ENCODE data around the gene CLDN9.
"Not testable (repeated sequence)": the region's sequence is repeated elsewhere in the genome, so short reads cannot be mapped to it uniquely, and the experiment has no call there.

The CLDN9 gene

DNA sequence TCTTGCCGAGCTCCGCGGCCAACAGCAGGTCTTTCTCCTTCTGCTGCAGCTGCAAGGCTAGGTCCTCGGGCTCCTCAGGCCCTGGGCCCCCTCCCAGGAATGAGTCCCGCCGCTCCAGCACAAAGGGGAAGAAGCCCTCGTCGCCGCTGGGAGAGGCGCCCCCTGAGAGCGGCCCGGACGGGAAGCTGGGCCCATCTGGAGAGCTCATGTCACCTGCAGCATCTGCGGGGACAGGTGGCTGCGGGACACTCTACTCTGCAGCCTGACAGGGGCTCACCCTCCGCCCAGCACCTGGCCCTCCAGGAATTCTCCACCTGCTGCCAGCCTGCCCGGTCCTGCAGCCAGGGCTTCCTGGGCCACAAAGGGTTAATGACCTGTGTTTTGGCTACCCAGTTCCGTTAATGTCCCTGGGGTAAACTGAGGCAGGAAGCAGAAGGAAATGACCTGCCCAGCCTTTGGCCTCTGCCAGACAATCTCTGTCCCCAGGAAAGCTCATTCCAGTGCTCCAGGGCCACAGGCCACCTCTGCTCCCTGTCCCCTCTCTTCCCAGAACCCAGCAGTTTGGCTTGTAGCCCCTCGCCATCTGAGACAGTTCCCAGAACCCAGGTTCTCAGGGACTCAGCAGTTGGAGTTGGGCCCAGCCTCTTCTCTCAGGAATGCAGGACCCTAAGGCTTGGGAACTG is 22.7 kb downstream of the CLDN9 start:
- DNase-seq: no peak

DNA sequence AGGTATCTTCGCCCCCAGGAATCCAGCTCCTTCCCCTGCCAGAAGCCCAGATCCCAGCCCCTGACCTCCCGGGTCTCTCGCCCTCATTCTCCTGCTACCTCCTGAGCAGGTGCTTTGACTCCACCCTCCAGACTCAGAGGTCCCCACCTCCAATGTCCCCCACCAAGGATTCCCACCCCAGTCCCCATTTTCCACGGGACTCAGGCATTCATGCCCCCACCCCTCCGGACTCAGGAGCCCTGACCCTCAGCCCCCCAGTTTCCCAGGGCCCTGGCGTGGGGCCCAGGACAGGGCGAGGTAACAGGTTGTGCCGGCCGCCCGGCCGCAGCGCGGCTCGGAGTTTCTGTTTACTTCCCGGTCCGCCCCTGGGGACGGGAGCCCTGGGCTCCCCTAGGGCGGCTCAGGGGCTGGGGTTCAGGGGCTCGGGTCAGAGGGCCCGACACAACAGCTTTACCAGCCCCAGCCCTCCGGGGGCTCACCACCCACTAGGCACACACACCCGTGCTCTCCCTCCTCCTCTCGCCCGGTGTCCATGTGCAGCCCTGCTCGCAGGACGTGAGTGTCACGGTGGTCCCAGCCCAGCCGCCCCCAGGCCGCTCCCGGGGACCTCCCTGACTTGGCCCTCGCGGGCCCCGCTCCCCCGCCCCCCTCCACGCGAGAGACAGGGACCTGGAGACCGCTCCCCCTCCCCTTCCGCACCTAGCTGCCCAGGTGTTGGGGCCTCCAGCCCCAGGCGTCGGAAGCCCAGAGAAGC is 23.4 kb downstream of the CLDN9 start:
- DNase-seq: no peak

DNA sequence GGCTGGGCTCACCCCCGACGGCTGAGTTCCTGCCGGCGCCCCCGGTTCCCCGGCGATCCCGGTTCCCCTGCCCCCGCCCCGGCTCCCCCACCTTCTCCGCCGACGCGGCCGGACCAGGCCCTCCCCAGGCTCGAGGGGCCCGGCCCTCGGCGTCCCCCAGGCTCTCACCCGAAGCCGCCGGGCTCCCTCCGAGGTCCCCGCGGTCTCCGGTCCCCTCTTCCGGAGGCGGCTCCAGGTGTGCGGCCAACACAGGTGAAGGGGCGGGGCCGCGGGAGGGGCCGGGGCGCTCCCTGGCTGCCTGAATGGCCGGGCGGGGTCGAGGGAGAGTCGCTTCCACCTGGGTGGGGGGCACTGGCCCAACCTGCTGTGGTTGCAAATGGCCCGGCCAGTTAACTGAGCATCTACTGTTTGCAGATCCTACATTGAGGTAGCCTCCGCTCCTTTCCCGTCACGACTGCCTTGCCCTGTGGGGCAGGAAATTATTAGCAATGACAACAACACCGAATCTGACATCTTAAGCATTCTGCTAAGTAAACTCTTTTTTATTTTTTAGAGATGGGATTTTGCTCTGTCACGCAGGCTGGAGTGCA is 24.1 kb downstream of the CLDN9 start, which contains the start of gene BICDL2:
Gene BICDL2 (minus strand): TSS at position 219 of the 590 bp plus-strand sequence. CDS start 1,448 bp downstream, outside the sequence.
- DNase-seq: no peak

DNA sequence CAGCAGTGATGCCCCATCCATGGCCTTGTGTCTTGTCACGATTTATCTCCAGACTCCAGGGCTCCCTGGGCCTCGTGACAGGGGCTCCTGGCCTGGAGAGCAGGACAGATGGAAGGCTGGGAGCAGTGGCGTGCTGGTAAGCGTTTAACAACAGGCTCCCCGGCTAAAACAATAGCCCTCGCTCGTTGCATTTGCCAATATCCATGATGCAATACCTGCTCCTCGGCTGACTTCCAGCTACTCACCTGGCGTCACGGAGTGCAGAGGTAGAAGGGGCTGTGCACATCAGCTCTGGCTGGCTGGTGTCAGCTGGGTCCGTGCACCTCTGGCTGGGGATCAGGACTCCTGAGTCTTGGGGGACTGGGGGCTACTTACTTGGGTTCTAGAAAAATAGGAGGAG is 25.5 kb downstream of the CLDN9 start:
- DNase-seq: no peak

DNA sequence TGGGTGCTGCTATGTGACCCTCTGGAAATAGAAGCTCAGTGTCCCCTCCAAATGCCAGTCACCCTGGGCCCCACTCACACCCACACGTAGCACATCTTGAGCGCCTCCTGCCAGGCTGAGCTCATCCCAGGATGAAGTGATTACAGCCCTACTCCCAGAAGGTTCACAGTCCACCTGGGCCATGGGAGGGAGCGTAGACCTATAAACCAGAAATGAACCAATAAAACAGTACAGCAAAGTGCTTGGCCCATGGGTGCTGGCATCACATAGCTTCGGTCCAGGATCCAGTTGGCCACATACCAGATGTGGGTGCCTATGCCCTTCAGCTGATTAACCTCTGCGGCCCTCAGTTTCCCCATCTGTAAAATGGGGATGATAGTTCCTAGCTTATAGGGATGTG is 26.2 kb downstream of the CLDN9 start:
- no peak for DNase-seq

DNA sequence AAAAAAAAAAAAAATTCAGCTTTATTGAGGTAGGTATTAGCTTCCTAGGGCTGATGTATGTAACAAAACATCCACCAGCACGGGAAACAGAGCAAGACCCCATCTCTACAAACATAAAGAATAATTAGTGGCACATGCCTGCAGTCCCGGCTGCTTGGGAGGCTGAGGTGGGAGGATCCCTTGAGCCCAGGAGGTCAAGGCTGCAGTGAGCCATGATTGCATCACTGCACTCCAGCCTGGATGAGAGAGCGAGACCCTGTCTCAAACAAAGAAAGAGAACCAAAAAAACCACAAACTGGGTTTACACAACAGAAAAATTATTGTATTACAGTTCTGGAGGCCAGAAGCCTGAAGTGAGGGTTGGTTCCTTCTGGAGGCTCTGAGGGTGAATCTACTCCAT is 29.7 kb downstream of the CLDN9 start:
- DNase-seq: no peak

DNA sequence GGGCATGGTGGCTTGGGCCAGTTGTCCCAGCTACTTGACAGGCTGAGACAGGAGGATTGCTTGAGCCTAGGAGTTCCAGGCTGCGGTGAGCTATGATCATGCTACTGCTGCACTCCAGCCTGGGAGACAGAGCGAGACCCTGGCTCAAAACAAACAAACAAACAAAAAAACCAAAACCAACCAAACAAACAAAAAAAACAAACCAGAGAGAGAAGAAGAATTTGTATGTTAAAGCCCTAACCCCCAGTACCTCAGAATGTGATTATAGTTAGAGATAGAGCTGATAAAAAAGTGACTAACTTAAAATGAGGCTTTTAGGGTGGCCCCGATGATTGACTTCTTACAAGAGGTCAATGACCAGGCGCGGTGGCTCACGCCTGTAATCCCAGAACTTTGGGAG is 32.0 kb downstream of the CLDN9 start:
- DNase-seq: no peak

DNA sequence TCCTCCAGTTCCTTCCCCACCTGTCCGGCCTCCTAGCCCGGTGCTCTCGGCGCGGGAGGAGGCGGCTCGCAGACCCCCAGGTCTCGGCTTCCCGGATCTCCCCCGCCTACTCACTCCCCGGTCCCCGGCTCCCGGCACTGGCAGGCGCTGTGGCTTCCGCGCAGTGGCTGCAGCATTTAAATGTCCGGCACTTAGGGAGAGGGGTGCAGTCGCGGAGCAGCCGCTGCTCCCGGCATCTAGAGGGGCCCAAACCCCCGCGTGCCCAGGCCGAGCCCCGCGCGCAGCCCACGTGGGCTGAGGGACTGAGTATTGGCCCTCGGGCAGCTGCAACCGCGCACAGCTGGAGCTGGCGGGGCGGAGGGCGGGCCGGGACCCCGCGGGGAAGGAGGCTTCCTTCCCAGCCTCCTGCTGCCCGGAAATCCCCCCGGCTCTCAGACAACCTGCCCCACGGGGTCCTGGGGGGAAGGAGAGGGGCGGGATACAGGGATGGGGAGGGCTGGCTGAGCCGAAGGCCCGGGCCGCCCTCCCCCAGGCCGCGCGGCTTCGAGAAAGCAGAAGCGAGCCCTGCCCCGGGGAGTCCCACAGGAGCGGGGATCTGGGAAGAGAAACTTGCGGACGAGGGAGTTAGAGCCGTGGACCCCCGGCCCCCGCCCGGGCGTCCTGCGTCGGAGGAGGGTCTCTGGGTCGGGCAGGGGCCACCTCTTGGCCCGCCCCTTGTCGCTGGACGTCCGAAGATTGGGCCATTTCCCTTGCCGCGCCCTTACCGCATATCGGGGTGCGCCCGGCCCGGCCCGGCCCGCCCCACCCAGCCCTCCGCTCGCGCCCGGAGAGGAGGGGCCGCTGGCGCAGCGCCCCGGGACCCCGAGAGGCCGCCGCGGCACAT is 33.3 kb downstream of the CLDN9 start, which contains the start of gene MMP25:
Gene MMP25 (plus strand): TSS at position 804 of the 883 bp plus-strand sequence. CDS start 357 bp downstream, outside the sequence.
- no peak for DNase-seq

DNA sequence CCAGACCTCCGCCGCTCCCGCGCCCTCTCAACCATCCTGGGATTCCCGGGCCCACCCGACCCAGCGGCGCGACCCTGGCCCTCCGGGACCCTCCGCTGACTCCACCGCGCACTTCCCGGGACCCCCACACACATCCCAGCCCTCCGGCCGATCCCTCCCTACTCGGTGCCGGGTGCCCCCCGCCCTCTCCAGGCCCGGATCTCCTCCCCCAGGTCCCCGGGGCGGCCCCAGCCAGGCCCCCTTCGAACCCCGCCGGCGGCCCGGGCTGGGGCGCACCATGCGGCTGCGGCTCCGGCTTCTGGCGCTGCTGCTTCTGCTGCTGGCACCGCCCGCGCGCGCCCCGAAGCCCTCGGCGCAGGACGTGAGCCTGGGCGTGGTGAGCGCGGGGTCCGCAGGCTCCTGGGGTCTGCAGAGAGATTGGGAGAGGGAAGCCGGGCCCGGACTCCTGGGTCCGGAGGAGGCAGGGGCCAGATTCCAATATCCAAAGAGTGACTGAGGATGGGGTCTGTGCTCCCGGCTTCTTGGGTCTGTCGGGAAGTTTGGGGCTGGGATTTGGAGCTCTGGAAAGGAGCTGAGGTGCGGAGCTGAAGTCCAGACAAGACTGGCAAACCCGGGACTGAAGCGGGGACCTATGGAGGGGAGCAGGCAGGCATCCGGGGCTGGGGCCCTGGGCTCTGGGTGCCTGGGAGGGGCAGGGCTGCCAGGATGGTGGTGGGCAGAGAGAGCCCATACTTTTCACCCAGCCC is 34.1 kb downstream of the CLDN9 start:
- no peak for DNase-seq

DNA sequence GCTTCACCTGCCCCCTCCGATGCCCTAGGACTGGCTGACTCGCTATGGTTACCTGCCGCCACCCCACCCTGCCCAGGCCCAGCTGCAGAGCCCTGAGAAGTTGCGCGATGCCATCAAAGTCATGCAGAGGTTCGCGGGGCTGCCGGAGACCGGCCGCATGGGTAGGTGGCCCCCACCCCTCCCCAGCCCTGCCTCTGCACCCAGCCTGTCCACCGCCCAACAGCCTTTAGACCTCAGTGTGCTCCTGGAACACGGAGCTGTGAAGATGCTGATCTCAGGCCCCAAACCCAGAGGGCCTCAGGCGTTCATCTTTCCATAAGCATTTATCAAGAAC is 34.6 kb downstream of the CLDN9 start:
- no peak for DNase-seq

DNA sequence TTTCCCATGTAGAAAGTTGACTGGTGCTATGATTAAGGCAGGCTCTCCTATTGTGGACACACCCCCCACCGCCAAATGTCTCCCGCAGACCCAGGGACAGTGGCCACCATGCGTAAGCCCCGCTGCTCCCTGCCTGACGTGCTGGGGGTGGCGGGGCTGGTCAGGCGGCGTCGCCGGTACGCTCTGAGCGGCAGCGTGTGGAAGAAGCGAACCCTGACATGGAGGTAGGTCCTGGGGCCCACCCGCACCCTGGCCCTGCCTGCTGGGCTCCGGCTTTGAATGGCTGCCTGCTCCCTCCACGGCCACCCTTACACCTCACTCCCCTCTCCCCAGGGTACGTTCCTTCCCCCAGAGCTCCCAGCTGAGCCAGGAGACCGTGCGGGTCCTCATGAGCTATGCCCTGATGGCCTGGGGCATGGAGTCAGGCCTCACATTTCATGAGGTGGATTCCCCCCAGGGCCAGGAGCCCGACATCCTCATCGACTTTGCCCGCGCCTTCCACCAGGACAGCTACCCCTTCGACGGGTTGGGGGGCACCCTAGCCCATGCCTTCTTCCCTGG is 37.3 kb downstream of the CLDN9 start:
- DNase-seq: no peak

DNA sequence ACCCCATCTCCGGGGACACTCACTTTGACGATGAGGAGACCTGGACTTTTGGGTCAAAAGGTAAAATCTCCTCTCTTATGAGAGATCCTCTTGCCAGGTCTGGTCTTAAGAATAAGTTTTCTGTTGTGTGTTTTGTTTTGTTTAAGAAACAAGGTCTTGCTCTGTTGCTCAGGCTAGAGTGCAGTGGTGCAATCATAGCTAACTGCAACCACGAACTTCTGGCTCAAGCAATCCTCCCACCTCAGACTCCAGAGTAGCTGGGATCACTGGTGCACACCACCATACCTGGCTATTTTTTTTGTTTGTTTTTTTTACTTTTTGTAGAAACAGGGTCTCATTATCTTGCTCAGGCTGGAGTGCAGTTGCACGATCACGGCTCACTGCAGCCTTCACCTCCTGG is 37.8 kb downstream of the CLDN9 start:
- no peak for DNase-seq

DNA sequence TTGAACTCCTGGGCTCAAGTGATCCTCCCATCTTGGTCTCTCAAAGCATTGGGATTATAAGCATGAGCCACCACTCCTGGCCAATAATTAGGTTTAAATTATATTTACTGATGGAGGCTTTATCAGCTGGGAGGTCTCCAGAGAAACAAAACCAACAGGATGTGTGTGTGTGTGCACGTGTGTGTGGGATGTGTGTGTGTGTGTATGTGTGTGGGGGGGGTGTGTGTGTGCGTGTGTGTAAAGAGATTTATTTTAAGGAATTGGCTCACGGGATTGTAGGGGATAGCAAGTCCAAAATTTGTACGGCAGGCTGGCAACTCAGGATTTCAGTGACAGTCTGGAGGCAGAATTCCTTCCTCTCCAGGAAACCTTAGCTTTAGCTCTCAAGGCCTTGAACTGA is 38.3 kb downstream of the CLDN9 start:
- DNase-seq: no peak

DNA sequence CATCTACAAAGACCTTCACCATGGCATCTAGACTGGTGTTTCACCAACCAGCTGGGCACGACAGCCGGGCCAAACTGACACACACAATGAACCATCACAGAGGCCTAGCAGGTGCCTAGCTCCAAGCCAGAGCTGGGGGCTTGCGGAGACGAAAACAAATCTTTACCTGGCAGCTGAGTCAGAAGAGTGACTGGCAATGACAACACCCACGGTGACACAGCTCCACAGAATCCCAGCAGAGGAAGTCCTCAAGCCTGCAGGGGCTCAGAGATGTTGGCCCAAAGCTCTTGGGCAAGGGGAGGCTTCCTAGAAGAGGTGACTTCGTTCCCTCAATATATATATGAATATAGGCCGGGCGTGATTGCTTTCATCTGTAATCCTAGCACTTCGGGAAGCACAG is 38.8 kb downstream of the CLDN9 start:
- no peak for DNase-seq

DNA sequence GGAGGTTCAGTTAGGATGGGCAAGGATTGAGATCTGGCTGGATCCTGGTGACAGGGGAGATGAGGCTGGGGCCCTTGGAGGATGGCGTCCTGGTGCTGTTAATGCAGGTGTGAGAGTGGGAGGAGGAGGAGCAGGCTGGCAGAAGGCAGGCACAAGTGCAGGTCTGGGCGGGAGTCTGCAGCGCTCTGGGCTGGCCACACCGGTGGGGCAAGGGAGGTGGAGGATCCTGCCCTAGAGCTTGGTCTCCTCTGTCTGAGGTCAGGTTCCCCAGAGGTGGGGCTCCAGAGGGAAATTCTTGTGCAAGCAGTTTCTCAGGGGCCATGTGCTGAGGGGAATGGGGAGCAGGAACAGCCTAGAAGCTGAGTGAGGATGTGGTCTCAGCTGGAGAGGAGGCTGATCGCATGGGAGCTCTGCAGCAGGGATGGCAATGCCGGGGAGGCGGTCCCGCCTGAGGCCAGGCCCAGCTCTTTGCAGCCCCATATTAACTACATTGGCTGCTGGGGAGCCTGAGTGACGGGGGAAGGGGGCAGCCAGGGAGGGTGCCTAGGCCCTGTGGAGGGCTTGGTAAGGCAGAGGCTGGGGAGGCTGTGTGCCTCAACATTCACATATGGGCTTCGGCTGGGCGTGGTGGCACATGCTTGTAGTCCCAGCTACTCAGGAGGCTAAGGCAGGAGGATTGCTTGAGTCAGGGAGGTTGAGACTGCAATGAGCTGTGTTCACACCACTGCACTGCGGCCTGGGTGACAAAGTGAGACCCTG is 40.0 kb downstream of the CLDN9 start:
- not testable (repeated sequence) for DNase-seq

DNA sequence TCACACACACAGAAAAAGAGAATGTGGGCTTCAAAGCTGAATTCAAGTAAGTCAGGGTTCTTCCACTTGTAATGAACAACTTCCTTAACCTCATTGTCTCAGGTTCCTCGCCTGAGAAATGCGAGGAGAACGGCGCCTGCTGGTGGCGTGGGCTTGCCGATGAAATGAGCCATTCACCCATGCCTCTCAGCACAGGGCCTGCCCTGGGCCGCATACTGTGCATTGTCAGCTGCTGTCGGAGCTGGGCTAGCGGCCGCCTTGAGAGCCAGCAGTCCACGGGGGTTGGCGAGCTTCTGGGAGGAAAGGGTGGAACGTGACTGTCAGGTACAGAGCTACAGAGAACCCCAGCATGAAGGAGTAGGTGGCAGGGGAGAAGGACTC is 40.6 kb downstream of the CLDN9 start:
- not testable (repeated sequence) for DNase-seq

DNA sequence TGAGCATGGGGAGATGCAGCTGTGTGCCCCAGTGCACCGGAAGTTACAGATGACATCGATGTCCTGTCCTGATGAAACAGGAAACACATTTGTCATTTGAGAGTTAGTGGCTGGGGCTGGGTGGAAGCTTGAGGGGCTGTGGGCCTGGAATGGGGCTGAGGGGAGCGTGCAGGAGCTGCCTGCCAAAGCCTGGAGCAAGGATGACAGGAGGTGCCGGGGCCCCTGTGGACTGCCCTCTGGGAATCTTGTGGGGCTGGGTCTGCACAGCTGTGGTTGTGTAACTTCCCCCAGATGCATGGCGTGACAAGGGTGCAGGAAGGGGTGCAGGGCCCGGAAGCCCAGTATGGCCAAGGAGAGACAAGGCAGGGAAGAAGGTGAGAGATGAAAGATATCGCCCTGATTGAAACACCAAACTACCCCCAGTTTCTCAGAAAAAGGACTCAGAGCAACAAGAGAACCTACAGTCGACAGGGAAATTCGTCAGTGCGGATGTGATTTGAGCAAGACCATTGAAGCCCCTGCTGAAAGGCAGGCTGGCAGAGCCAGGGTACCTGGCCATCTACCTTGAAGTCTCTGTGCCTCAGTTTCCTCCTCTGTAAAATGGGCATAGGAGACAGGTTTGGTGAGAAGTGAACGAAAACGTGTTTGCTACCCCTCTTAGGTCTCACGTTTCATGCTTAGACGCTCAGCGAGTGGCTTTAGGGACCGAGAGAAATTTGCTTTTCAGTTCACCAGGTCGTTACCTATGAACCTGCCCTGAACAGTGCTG is 42.4 kb downstream of the CLDN9 start:
- DNase-seq: no peak

DNA sequence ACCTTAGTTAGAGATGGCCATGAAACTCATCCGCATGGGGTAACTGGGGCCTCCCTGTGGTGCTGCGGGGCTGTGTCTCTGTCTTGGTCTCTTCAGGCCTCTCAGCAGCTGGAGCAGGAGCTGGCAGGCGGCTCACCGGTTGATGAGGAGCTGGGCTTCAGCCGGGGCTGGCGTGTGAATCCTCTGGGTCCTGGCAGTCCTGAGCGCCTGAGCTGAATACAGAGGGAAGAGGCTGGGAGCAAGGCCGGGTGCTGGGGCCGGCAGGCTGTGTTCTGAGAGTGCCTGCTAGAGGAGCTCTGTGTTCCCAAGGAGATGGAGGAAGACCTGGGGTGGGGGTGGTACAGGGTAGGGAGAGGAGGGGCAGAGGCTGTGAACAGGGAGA is 43.0 kb downstream of the CLDN9 start:
- not testable (repeated sequence) for DNase-seq

DNA sequence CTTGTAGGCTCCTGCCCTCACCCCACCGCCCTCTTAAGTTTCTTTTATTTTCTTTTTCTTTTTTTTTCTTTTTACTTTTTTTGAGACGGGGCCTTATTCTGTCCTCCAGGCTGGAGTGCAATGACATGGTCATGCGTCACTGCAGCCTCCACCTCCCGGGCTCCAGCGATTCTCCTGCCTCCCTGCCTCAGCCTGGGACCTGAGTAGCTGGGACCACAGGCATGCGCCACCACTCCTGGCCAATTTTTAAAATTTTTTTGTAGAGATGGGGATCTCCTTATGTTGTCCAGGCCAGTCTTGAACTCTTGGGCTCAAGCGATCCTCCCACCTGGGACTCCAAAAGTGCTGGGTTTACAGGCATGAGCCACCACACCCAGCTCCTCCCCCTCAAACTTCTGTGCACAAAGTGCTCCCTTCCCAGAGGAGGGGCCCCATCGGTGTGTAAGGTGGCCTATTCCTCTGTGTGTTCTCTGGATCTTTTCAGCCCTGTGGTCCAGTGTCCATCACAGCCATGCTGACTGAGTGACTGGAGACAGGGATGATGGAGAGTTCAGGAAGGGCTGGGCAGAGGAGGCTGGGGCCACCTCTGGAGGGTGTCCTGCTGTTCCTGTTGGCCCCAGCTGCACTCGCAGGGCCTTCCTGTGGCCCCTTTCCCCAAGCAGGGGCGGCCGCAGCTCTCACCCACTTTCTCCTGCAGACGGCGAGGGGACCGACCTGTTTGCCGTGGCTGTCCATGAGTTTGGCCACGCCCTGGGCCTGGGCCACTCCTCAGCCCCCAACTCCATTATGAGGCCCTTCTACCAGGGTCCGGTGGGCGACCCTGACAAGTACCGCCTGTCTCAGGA is 43.8 kb downstream of the CLDN9 start:
- no peak for DNase-seq
